CD8-positive, alpha-beta memory T cell (primary cell): ENCODE measurements around the gene DDAH2. TPM values are rescaled to one million over a fixed set of nuclear protein-coding genes. Genes with fewer than 3 reads are reported as not detected.

ENCODE experiments used
- CTCF ChIA-PET: fragments of 350-600 bp; sonication (Branson Sonifier 250); formaldehyde crosslinking; loops from one replicate; lab custom pipeline; 2021; ENCODE audit warnings: antibody characterized with exemption; lab: Charles Lee
- POLR2A ChIA-PET: fragments of 350-600 bp; sonication (Branson Sonifier 250); formaldehyde crosslinking; loops from one replicate; lab custom pipeline; 2021; ENCODE audit warnings: antibody characterized with exemption; lab: Charles Lee
- DNase-seq, 5 donors: peaks; one replicate each; pipeline versions ENCODE4 v3.0.0 to v3.0.0-alpha.2; 2020 to 2022; ENCODE audit warnings: mixed read lengths in 1 of 5
- H3K27ac ChIP-seq: one replicate; pipeline ENCODE4 v1.7.0; 2013; ENCODE audit warnings: low read depth, mild to moderate bottlenecking, low read length, moderate library complexity
- H3K27me3 ChIP-seq: 2 replicates; pipeline ENCODE4 v1.7.0; 2013; ENCODE audit warnings: low read length, mild to moderate bottlenecking; ENCODE audit not compliant: insufficient read depth, poor library complexity, severe bottlenecking
- H3K36me3 ChIP-seq: 2 replicates; pipeline ENCODE4 v1.7.0; 2013; ENCODE audit warnings: mild to moderate bottlenecking, low read length, moderate library complexity; ENCODE audit not compliant: insufficient read depth
- H3K4me1 ChIP-seq: 2 replicates; pipeline ENCODE4 v1.7.0; 2013; ENCODE audit warnings: mild to moderate bottlenecking, low read length, moderate library complexity; ENCODE audit not compliant: insufficient read depth
- H3K4me3 ChIP-seq: 2 replicates; pipeline ENCODE4 v1.7.0; 2013; ENCODE audit warnings: mild to moderate bottlenecking, low read length
- H3K9me3 ChIP-seq: 2 replicates; pipeline ENCODE4 v1.7.0; 2013; ENCODE audit warnings: mild to moderate bottlenecking, low read length
- H3K27ac Mint-ChIP-seq, 8 donors: one replicate each; pipeline ENCODE4 v1.8.0; 2020 to 2021; ENCODE audit warnings: mixed read lengths in 8 of 8, mild to moderate bottlenecking in 6 of 8, inconsistent platforms in 3 of 8, moderate library complexity in 3 of 8
- H3K27me3 Mint-ChIP-seq, 2 donors: one replicate each; pipeline ENCODE4 v1.8.0; 2020 to 2021; ENCODE audit warnings: mixed read lengths in 2 of 2, mild to moderate bottlenecking in 1 of 2, moderate library complexity in 1 of 2
- H3K36me3 Mint-ChIP-seq, 3 donors: one replicate each; pipeline ENCODE4 v1.8.0; 2020 to 2021; ENCODE audit warnings: mixed read lengths in 3 of 3, inconsistent platforms in 1 of 3, mild to moderate bottlenecking in 1 of 3
- H3K4me1 Mint-ChIP-seq, 3 donors: one replicate each; pipeline ENCODE4 v1.8.0; 2020 to 2021; ENCODE audit warnings: mixed read lengths in 3 of 3, inconsistent platforms in 1 of 3, mild to moderate bottlenecking in 1 of 3
- H3K4me3 Mint-ChIP-seq, 7 donors: one replicate each; pipeline ENCODE4 v1.8.0; 2020 to 2021; ENCODE audit warnings: mixed read lengths in 7 of 7, mild to moderate bottlenecking in 6 of 7, moderate library complexity in 4 of 7, inconsistent platforms in 2 of 7
- H3K9me3 Mint-ChIP-seq, 5 donors: one replicate each; pipeline ENCODE4 v1.8.0; 2020 to 2022; ENCODE audit warnings: mixed read lengths in 5 of 5, mild to moderate bottlenecking in 3 of 5, moderate library complexity in 2 of 5, inconsistent platforms in 1 of 5
- polyA plus RNA-seq: library from polyadenylated mRNA; unstranded; fragments of 300-500 nt; fragmentation: Illumina TruSeq; gene quantifications from one replicate; pipeline ENCODE4 v1.2.3, GENCODE V29; 2021
- total RNA-seq, 2 experiments: library from RNA; stranded (reverse); gene quantifications; one replicate each; pipeline ENCODE4 v1.2.3, GENCODE V29; 2021

Gene DDAH2
- total and polyA plus RNA-seq, 3 experiments from 2014 or later: 4.1 to 26.3 (median 4.9) TPM

DNA sequence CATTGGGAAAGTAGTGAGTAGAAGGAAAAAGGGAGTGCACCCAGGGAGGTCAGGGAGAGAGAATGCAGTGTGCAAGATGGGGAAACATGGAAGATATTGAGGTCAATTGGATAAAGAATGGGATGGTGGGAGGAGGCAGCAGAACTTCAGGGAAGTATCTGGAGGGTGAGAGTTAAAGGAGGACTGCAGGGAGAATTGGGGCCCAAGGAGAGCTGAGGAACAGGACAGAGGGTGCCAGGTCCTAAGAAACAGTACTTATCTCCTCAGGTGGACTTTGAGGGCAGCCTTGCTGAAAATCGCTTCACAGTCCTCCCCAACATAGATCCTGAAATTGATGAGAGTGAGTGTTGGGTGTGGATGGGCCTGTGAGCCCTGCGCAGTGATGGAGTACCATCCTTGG is 29.2 kb upstream of the DDAH2 start:
- POLR2A ChIA-PET: no interaction called here
- Mint-ChIP-seq H3K4me3 (no peak overlapping the region), H3K27ac (peak overlapping the region in 1 of 8 donors; percentile 47), H3K36me3 (peaks cover 0 to 12% (median 6%) of the 10 kb centered on the region in 3 donors), H3K4me1 (no peaks in the 10 kb centered on the region), H3K27me3 (no peaks in the 10 kb centered on the region), H3K9me3 (no peaks in the 10 kb centered on the region)
- H3K9me3 ChIP-seq: no peaks in the 10 kb centered on the region
- H3K27me3 ChIP-seq: no peaks in the 10 kb centered on the region
- CTCF ChIA-PET: no interaction called here
- H3K27ac ChIP-seq: no peak overlapping the region
- peaks cover 6% of the 10 kb centered on the region for H3K36me3 ChIP-seq
- no peak overlapping the region for H3K4me3 ChIP-seq
- no peaks in the 10 kb centered on the region for H3K4me1 ChIP-seq
- DNase-seq: no peak

DNA sequence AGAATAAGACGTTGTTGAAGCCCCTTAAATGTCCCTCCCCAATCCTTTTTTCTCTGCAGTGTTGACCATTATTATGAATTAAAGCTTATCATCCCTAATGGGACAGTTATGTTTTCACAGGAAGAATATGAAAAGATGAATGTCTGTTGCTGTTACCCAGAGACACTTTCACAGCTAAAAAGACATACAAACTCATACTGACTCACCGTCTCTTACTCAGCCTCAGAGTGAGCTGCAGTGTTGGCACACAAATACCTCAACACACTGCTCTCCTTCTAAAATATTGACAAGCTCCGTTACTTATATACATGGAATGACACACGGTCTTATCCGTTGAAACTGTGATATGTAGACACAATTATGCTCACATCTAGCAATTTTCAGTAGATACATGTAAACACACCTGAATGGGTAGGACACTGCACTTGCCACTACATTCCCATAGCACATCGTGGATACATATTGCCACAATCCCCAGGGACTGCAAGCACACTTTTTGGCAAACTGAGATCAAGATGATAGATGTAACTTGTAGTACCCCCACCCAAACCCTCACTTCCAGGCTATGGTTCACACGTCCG is 23.7 kb upstream of the DDAH2 start:
- Mint-ChIP-seq H3K27ac (no peak overlapping the region), H3K9me3 (no peaks in the 10 kb centered on the region), H3K36me3 (peaks cover 0 to 2% (median 0%) of the 10 kb centered on the region in 3 donors), H3K27me3 (no peaks in the 10 kb centered on the region), H3K4me1 (no peaks in the 10 kb centered on the region), H3K4me3 (no peak overlapping the region)
- H3K4me3 ChIP-seq: no peak overlapping the region
- no peak overlapping the region for H3K27ac ChIP-seq
- POLR2A ChIA-PET: interaction anchor here (0.6 kb wide), 1 partner anchor 15 kb away, joined by 4 read pairs; no protein-coding TSS in a partner anchor
- no peaks in the 10 kb centered on the region for H3K4me1 ChIP-seq
- no peaks in the 10 kb centered on the region for H3K36me3 ChIP-seq
- CTCF ChIA-PET: no interaction called here
- DNase-seq: no peak
- no peaks in the 10 kb centered on the region for H3K9me3 ChIP-seq
- H3K27me3 ChIP-seq: no peaks in the 10 kb centered on the region

DNA sequence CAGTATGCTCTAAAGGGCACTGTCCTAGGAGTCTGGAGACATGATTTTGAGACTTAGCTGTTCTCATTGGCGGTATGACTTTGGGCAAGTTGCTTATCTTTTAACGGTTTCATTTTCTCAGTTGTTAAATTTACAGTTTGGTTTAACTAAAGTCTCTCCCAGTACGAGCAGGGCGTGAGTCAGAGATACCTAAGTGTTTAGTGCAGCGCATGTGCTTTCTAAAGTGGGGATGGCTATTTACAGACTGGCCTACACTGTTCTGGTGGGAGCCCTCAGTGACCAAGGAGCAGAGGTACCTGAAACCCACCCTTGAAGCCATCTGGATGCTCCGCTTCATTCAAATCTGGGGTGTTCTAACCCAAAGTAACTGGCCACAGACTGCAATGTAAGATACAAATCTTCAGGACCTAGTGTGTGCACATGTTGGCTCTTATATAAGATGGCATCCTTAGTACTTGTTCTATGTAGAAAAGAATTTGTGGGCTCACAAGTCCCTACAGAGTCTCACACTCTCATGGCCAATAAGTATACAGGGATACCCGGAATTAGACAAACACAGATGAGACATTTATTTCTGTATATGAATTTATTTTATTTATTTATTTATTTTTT is 21.4 kb upstream of the DDAH2 start:
- peaks cover 0 to 4% (median under 1%) of the 10 kb centered on the region in 3 donors for H3K36me3 Mint-ChIP-seq
- Histone ChIP-seq H3K27ac (no peak overlapping the region), H3K36me3 (no peaks in the 10 kb centered on the region), H3K4me1 (no peaks in the 10 kb centered on the region), H3K9me3 (no peaks in the 10 kb centered on the region), H3K27me3 (no peaks in the 10 kb centered on the region), H3K4me3 (no peak overlapping the region)
- POLR2A ChIA-PET: no interaction called here
- DNase-seq: no peak
- H3K9me3 Mint-ChIP-seq: no peaks in the 10 kb centered on the region
- peaks cover 0 to 1% of the 10 kb centered on the region in 2 donors for H3K27me3 Mint-ChIP-seq
- no peak overlapping the region for H3K4me3 Mint-ChIP-seq
- CTCF ChIA-PET: no interaction called here
- peak overlapping the region in 1 of 8 donors; percentile 38 for H3K27ac Mint-ChIP-seq
- no peaks in the 10 kb centered on the region for H3K4me1 Mint-ChIP-seq

DNA sequence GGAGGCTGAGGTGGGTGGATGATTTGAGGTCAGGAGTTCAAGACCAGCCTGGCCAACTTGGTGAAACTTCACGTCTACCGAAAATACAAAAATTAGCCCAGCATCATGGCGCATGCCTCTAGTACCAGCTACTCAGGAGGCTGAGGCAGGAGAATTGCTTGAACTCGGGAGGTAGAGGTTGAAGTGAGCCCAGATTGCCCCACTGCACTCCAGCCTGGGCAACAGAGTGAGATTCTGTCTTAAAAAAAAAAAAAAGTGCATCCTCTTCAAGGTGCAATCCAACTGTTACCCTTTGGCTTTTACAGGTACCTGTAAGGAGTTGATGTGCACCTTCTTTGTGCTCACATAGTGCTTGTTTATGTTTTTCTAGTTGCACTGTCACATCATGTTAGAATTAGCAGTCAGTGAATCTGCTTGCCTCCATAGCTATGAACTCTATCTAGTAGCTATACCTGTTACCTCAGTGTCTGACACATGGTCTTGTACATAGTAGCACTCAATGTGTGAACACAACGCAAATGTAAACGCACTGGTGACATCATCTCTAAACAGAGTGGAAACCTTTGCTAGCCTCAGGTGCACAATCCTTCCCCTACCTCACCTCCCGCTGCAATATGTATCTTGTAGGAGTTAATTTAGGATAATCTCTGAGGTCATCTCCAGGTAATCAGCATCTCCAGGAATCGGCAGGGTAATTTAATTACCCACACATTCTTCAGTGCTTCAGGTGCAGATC is 20.4 kb upstream of the DDAH2 start:
- Mint-ChIP-seq H3K27ac (no peak overlapping the region), H3K4me3 (no peak overlapping the region), H3K36me3 (peaks cover 0 to 8% (median 2%) of the 10 kb centered on the region in 3 donors), H3K27me3 (peaks cover 0 to 1% of the 10 kb centered on the region in 2 donors), H3K9me3 (no peaks in the 10 kb centered on the region), H3K4me1 (peaks cover 0 to 5% (median 0%) of the 10 kb centered on the region in 3 donors)
- Histone ChIP-seq H3K27ac (no peak overlapping the region), H3K4me3 (no peak overlapping the region), H3K36me3 (no peaks in the 10 kb centered on the region), H3K4me1 (no peaks in the 10 kb centered on the region), H3K27me3 (no peaks in the 10 kb centered on the region), H3K9me3 (no peaks in the 10 kb centered on the region)
- DNase-seq: no peak
- ChIA-PET CTCF (no interaction called here), POLR2A (no interaction called here)

DNA sequence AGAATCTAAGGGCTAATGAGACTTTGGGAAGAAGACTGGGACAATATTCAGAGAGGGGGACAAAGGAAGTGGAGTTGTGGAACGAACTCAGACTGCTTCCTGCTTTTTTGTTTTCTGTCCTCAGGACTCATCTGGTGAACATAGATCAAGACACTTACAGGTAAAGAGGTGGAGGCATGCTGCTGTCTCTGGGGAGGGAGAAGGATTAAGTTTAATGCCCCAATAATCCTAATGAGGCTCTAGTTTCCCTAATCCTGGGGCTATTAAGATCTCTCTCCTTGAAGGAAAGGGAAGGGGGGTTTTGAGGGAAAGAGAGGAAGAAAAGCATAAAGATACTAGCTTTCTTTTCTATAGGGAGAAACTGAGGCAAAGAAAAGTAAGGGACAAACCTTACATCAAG is 15.3 kb upstream of the DDAH2 start:
- H3K36me3 ChIP-seq: no peaks in the 10 kb centered on the region
- no peaks in the 10 kb centered on the region for H3K27me3 ChIP-seq
- peaks cover 0 to 1% of the 10 kb centered on the region in 2 donors for H3K27me3 Mint-ChIP-seq
- CTCF ChIA-PET: interaction anchor here (1.5 kb wide), 1 partner anchor 25 kb away, joined by 5 read pairs; no protein-coding TSS in a partner anchor
- peak overlapping the region in 1 of 7 donors; percentile 67 for H3K4me3 Mint-ChIP-seq
- peaks cover 0 to 10% (median 6%) of the 10 kb centered on the region in 3 donors for H3K36me3 Mint-ChIP-seq
- H3K4me3 ChIP-seq: no peak overlapping the region
- peak overlapping the region; percentile 28 for H3K27ac ChIP-seq
- no peaks in the 10 kb centered on the region for H3K9me3 ChIP-seq
- peaks cover 10% of the 10 kb centered on the region for H3K4me1 ChIP-seq
- H3K9me3 Mint-ChIP-seq: no peaks in the 10 kb centered on the region
- H3K4me1 Mint-ChIP-seq: peaks cover 11 to 30% (median 16%) of the 10 kb centered on the region in 3 donors
- H3K27ac Mint-ChIP-seq: no peak overlapping the region
- DNase-seq: no peak
- POLR2A ChIA-PET: no interaction called here

DNA sequence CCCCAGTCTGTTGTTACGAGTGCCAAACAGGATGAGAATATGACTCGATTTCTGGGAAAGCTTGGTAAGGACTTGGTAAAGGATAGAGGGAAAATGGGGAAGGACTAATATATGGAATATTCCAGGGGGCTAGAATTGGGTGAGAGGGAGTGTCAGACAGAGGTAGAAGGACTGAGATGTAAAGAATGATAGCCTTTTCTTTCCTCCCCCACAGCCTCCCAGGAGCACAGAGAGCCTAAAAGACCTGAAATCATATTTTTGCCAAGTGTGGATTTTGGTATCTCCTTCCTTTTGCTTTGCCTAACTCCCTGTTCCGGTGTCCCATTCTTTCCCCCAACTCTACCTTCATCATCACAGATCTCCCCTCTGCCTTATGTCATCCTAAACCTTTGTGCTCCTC is 13.8 kb upstream of the DDAH2 start:
- Histone ChIP-seq H3K4me1 (peaks cover 25% of the 10 kb centered on the region), H3K9me3 (no peaks in the 10 kb centered on the region), H3K4me3 (no peak overlapping the region), H3K27me3 (no peaks in the 10 kb centered on the region), H3K36me3 (no peaks in the 10 kb centered on the region), H3K27ac (no peak overlapping the region)
- Mint-ChIP-seq H3K27me3 (peaks cover 0 to 1% of the 10 kb centered on the region in 2 donors), H3K4me1 (peaks cover 27 to 45% (median 32%) of the 10 kb centered on the region in 3 donors), H3K4me3 (peak overlapping the region in 1 of 7 donors; percentile 48), H3K9me3 (no peaks in the 10 kb centered on the region), H3K27ac (peak overlapping the region in 1 of 8 donors; percentile 1), H3K36me3 (peaks cover 0 to 10% (median 6%) of the 10 kb centered on the region in 3 donors)
- ChIA-PET POLR2A (no interaction called here), CTCF (no interaction called here)
- DNase-seq: no peak

DNA sequence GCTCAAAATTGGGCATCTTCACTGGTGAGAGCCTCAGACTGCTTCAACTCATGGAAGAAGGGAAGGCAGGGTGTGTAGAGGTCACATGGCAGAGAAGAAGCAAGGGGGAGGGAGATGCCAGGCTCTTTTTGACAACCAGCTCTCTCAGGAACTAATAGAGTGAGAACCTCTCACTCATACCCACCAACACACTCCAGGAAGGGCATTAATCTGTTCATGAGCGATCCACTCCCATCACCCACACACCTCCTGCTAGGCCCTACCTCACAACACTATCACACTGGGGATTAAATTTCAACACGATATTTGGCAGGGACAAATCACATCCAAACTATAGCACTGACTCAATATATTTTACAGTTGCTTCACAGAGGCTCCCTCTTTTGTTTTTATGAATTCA is 12.7 kb upstream of the DDAH2 start:
- Histone ChIP-seq H3K4me1 (peaks cover 35% of the 10 kb centered on the region), H3K36me3 (no peaks in the 10 kb centered on the region), H3K27ac (peak overlapping the region; percentile 7), H3K4me3 (no peak overlapping the region), H3K27me3 (no peaks in the 10 kb centered on the region), H3K9me3 (no peaks in the 10 kb centered on the region)
- Mint-ChIP-seq H3K4me3 (peak overlapping the region in 6 of 7 donors; percentile 48 to 99 (median 58)), H3K27me3 (no peaks in the 10 kb centered on the region), H3K36me3 (peaks cover 0 to 10% (median 4%) of the 10 kb centered on the region in 3 donors), H3K27ac (peak overlapping the region in 2 of 8 donors; percentile 7 to 36), H3K4me1 (peaks cover 37 to 56% (median 42%) of the 10 kb centered on the region in 3 donors), H3K9me3 (no peaks in the 10 kb centered on the region)
- ChIA-PET CTCF (interaction anchor here (1.1 to 7.5 kb wide), 3 partner anchors 29 to 88 kb away, joined by 3 to 42 read pairs (median 4); no protein-coding TSS in a partner anchor), POLR2A (no interaction called here)
- no peak for DNase-seq
